Stimulated activated CD4-positive, alpha-beta T cell treated with anti-CD3 and anti-CD28 coated beads, TNF-alpha, amount 100 ng/mL, for 1 hour (primary cell): Measurements from ENCODE around the gene EP400.
"Not testable (repeated sequence)": the region's sequence is repeated elsewhere in the genome, so short reads cannot be mapped to it uniquely, and the experiment has no call there.

Source experiments
- DNase-seq, 3 donors: peaks; one replicate each; pipeline ENCODE4 v3.0.0-alpha.2; 2020; ENCODE audit warnings: low read depth in 3 of 3, low spot score in 1 of 3

EP400 gene

DNA sequence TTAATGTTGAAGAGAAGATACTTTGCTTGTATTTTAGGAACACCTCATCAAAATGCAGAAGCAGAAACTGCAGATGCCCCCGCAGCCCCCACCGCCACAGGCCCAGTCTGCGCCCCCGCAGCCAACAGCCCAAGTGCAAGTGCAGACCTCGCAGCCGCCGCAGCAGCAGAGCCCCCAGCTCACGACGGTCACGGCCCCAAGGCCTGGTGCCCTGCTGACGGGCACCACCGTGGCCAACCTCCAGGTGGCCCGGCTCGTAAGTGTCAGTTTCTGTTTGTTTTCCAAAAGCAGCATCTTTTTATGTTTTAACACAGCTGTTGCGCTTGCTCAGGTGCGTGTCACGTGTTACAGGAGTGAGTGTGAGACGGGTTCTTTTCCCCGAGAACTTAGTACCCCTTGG, 114.9 kb downstream of the EP400 start:
- no peak for DNase-seq

DNA sequence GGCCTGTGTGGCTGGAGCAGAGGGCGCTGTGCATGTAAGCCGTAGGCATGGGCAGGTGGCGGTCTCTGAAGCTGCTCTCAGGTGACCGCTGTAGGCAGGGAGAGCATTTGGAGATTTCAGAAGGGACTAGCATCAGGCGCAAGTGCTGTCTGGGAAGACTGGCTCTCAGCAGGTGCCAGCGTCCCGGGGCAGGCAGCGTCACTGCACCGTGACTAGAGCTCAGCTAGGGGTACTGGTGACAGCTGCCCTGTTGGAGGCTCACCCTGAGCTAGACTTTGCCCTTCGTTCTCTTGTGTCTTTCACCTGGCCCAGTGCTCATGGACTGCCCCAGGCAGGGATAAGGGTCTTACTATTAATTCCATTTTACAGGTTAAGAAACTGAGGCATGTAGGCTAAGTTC, 115.5 kb downstream of the EP400 start:
- DNase-seq, result no peak

DNA sequence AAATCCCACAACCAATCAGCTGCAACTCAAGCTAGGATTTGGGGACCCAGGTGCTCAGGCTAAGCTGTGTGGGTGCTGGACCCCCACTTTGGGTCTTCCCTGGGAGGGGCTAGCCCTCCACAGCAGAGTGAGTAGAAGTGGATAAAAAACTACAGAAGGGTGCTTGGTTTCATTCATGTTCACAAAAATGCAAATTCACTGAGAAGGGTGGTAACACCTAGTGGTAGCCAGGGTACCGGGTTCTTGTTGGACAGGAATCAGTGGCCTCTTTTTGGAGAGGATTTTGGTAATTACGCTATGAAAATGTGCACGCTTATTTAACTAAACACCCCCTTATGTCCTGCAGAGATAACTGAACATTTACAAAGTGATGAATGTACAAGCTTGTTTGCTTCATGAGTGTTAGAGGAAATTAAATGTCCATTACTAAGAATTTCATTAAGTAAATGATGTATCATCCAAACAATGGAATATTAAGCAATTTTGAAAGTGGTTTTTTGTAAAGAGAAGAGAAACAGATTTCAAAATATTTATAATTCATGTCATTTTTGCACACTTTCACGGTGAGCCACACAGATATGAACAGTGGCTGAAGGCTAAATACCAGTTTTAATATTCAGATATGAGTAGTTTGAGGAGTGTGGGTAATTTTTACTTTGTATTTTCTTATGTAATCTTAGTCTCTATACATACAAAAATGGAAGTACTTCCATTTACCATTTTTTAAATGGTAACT, 116.0 kb downstream of the EP400 start:
- no peak for DNase-seq

DNA sequence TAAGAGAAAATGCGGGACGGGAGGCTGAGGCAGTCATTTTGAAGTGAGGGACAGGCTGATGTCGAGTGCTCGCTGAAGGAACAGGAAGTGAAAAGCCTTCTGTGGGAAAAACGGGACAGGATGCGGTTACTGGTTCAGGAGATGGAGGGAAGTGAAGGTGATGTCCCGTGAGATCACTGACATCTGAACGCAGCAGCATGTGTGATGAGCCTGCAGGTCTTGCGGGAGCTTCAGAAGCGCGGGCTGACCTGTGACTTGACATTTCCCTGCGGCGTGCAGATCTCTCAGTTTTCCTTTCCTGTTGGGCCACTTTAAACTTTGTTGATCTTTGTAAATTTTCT, 116.6 kb downstream of the EP400 start:
- DNase-seq, result no peak

DNA sequence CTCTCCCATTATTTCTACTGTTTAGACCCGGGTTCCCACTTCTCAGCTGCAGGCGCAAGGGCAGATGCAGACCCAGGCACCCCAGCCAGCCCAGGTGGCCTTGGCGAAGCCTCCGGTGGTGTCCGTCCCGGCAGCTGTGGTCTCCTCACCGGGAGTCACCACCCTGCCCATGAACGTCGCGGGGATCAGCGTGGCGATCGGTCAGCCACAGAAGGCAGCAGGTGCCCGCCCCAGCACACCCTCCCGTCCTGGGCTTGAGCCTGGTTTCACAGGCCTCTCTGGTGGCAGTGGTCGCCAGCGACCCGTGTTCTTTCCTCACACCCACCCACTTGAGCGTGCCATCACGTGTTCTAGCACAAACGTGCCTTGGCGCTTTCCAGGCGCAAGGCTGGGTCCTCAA, 117.0 kb downstream of the EP400 start:
- no peak for DNase-seq

DNA sequence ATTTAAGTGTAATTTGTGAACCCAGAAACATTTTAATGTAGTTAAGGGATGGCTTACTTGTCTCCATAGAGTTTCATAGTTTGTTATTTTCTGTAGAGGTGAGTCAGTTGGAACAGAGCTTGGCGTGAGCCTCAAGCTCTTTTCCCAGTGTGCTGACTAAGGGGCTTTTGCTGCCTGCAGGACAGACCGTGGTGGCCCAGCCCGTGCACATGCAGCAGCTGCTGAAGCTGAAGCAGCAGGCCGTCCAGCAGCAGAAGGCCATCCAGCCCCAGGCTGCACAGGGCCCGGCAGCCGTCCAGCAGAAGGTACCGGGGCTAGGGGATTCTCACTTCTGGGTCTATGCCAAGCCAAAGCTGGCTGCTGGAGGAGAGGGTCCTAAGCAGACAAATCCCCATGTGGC, 117.4 kb downstream of the EP400 start:
- DNase-seq, result no peak

DNA sequence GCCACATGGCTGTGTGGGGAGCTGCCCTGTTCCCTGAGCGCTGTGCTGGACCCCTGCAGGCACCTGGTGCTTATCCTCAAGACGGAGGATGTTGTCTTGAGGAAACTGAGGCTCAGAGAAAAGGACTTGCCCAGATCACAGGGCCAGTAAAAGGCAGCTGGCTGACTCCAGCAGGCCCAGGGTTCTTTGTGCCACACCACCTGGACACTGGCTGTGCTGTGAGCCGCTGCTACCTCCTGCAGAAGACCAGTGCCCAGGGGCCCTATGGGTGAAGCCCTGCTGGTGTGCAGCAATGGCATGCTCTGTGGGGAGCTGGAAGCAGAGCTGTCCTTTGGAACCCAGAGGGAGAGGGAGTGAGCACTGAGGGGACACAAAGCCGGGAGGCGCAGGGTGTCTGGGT, 118.5 kb downstream of the EP400 start:
- no peak for DNase-seq

DNA sequence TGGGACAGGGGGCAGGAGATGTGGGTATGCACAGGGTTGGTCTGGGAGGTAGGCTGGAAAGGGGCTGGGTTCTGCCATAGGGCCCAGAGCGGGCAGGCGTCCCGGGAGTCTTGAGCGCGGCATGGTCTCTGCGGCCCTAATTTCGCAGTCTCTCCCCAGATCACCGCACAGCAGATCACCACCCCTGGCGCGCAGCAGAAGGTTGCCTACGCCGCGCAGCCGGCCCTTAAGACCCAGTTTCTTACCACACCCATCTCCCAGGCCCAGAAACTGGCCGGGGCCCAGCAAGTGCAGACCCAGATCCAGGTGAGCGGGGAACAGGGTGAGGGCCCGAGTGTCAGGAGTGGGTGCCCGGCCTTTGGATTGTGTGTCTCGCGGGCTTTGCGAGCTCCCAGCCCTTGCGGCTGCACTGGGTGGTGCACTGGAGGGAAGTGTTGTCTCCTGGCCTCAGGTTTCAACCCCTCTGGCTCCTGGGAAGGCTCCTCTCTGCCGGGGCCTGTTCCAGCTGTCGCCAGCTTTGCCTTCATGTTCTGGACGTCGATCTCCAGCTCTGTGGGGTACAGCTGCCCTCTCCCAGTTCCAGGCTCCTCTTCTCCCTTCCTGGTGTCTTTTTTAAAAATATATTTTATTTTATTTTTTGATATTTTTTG, 119.7 kb downstream of the EP400 start:
- DNase-seq, result no peak

DNA sequence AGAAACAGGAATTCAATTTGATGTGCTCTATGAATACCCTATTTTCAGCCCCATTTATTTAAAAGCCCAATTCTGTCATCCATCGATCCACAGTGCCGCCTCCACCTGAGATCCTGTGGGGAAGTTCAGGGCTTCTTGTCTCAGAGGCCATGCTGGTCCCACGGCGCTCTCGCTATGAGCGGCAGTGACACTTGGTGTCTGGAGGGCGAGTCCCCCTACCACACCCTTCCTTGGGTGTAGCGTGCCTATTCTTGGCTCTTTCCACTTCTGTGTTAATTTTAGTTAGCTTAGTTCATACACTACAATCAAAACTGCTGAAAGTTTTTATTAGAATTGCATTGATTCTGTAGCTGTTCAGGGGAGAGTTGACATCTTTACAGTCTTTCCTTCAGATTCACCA, 120.6 kb downstream of the EP400 start:
- no peak for DNase-seq

DNA sequence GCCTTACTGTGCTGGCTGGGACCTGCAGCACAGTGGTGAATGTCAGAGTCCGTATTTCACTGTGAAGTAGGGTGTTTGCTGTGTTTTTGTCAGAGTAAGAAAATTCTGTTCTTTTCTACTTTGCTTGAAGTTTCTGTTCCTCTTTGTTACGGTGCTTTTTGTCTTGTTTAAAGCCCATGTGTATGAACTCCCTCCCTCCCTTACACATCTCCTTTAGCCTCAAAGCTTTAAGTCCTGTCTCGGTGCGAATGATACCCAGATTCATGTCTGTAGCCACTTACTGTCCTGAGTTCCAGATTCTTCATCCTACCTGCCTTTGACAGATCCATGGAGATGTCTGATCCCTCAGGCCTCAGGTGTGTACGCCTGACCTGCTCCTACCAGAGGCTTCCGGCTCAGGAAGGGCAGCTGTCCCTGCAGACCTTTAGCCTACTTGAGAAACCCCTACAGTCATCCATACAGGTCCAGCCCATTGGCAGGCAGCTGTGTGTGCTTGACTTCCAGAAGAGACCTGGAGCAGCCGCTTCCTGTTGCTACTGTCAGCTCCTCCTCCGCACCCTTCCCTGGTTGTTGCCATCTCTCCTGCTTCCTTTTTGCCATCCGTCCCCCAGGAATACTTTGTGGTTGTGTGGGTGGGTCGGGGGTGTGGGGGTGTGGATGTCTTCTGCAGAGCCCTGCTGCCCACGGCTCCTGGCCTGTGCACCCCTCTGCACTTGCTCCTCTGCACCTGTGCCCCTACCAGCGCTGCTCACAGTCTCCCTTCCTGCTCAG, 121.5 kb downstream of the EP400 start:
- no peak for DNase-seq

DNA sequence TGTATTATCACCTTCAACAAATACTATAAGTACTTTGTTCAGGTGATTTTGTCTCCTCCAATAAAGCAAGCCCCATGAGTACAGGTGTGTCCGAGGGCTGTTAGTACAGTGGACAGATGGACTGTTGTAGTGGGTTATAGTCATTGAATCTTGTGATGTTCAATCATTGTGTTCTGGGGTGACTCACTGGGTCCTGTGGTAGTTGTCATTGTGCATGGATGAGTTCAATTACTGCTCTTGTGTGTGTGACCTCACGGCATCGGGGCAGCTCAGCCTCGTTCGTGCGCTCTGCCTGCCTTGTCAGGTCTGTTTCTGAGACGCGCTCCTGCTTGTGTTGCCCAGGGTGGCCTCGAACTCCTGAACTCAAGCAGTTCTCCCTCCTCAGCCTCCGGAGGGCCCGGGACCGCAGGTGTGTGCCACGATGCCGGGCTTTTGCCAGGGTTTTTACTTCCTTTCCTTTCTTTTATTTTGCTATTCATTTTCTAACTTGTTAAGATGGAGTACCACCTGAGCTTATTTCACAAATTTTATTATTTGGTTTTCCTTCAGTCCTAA, 122.2 kb downstream of the EP400 start:
- DNase-seq, result no peak

DNA sequence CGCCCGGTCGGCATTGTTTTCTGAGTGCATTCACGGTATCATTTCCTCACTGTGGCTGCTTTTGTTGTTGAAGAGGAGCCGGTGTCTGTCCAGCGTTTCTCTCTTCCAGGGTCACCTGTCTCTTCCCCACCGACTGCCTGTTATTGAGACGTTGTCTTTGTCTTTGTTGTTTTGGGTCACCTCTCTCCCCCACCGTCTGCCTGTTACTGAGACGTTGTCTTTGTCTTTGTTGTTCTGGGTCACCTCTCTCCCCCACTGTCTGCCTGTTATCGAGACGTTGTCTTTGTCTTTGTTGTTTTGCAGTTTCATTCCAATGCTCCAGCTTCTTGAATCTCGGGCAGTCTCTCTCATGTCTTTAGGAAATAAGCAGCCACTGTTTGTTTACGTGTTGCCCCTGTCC, 124.5 kb downstream of the EP400 start:
- DNase-seq, result no peak

DNA sequence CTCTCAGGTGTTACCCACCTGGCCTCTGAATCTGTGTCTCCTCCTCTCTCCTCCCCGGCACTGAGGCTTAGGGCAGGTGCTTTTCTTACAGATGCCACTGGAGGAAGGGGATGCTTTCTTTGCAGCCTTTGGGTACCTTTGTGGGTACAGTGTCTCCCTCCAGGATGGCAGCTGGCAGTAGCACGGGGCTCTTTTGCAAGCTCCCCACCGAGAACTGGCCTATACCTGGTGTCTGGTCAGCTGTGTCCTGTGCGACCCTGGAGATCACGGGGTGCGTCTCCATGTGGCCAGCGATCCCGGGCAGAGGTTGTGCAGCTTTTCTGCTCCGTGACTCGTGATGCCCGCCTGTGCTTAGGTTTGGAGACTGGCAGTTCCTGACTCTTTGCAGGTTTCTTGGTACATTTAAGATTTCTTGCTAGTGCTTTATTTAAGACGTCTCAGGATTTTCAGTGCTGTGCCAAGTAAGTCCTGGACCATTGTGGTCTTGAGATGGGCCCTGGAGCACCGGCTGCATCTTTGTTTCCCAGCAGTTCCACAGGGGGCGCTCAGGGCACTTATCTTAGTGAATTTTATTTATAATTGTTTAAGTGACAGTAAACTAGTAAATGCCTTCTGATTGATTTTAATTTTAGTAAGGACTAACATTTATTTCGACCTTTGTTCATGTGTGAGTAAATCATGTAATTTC, 125.4 kb downstream of the EP400 start:
- DNase-seq, result no peak

DNA sequence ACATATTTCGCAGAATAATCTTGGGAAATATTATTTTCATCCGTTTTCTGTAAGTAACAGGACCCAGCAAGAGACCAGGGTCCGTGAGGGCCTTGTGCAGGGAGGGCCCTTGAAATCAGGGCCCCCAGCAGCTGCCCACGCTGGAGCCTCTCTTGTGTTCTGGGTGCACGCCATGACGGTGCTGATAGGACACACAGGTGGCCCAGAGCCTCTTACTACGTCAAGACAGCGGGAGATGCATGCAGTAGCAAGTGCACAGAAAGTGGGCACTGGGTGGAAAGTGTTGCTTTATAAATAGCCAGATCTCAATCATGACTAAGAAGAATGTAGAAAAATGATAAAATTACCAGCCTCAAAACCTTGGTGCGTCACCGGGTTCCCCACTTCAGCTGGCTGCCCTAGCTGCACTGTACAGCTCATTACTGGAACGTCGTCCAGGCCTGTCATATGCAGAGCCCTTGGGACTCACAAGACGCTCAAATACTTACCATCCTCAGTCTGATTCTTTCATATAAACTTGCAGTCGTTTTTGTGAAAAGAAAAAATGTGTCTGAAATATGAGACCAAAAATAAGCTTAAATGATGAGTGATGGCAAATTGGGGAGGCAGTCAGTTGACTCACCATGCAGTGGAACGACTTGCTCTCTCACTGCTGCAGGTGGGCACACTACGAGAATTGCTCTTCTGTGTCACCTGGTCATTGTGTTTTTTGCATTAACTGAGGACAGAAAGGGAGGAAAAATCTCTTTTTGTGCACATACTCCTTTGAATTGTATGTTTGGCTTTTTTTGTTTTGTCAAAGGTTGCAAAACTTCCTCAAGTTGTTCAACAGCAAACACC, 126.2 kb downstream of the EP400 start:
- no peak for DNase-seq

DNA sequence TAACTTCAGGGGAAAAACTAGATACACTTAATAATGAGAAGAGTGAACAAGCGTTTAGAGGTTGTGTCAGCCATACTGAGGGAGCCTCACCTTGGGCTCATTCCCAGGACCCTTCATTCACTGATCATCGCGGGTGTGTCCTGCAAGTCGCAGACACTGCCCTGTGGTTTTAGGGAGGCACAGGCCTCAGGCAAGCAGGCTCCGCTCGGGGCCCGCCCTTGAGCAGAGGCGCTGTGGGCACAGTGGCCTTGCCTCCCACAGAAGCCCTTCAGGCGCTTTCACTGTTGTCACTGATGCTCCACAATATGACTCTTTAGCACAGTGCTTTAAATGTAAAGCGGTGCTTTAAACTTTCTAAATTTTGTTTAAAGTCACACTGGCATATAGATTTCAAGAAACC, 127.0 kb downstream of the EP400 start:
- no peak for DNase-seq

DNA sequence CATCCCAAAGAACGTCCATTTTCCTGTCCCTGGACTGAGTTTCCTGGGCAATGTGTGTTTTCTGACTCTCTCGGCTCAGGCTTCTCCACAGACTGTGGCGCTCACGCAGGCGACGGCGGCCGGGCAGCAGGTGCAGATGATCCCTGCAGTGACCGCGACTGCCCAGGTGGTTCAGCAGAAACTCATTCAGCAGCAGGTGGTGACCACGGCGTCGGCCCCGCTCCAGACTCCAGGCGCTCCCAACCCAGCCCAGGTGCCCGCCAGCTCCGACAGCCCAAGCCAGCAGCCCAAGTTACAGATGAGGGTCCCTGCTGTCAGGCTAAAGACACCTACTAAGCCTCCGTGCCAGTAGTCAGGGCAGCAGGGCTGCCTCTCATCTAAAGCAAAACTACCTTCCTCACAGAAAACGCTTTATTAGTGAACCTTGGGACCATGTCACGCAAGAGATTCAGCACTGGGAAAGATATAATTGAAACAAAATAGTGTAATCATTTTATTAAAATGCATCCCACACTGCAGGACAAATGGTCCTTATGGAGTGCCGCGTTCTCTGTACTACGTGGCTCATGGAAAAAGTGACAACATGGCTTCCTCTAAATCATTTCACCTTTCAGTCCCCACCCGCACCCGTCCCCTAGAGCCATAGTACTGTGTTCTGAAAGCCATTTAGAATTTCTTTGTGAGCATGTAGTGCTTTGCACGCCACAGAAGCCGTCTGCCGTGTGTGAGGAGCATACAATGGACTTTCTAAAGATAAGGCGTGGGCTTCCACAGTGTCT, 127.8 kb downstream of the EP400 start:
- DNase-seq, result no peak

DNA sequence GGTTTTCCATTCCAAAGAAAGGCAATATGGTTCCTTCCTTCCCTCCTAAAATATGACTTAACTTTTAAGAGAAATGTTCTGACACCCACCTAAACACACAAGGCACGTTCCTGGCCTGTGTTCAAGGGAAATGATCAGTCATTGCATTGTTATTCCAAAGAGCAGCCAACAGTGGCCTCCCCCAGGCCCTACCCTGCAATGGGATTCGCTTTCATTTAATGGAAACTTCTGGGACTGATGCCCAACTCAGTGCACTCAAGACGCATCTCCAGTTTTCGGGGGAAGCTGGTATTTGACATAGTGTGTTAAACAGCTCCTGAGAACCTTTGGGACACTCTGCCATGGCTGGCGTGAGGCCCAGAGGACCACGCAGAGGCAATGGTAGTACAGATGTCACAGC, 128.4 kb downstream of the EP400 start:
- DNase-seq, result no peak

DNA sequence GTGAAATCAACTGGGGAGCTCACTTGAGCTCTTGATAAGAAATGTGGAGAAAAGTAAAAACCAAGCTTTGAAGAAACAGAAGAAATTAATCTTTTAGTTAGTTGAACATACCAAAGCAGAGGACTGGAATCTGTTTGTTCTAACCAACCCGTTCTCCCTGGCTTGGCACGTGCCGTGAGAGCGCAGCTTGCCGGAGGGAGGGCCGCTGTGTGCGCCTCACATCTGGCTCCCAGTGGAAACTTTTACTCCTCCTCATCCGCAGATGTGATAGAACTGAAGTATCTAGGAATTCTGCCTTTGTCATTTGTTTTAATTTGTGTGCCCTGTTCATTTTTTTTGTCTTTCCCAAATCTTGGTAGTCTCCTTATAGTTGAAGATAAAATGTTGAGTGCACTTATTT, 129.5 kb downstream of the EP400 start:
- DNase-seq, result no peak

DNA sequence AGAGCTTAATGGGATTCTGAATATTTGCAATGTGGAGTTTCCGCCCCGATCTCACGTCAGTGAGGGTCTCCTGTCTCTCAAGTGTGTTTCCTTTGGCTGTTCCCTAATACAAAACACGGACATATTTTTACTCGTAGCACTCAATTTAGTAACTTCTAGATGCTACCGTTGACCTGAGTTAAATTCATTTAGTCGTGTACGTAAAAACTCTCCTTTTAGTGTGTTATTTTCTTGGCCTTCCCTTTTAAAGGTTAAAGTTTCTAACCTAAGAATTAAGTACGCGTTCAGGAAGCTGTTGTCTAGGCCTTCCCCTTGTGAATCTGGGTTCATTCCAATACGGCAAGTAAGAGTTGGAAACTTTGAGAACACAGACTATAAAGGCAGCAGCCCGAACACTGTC, 130.0 kb downstream of the EP400 start:
- DNase-seq, result no peak

DNA sequence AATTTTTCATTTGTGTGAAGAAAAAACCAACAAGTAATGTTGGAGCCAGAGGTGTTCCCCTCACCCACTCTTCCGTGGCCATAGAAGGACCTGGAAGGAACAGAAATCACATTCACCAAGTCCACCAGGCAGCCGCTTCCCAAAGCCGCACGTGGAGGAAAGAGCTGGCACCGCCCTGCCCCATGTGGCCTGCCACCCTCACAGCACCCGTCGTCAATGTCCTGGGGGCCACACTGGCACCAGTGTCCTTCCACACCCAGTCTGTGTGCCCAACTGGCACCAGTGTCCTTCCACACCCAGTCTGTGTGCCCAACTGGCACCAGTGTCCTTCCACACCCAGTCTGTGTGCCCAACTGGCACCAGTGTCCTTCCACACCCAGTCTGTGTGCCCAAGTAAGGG, 130.8 kb downstream of the EP400 start:
- DNase-seq, result not testable (repeated sequence)
